Measurements from ENCODE around the gene FOXD3. TPM values are rescaled to one million over a fixed set of nuclear protein-coding genes. Genes with fewer than 3 reads are reported as not detected.

FOXD3 gene
- total RNA-seq, 2 donors from 2014 or later: 0.82 to 2.9 TPM

GRCh38 chr1:63304410-63304809 is 18.0 kb upstream of the FOXD3 start:
- Histone ChIP-seq H3K4me1 (replicated peaks) (no peaks in the 10 kb centered on the region), H3K9me3 (no peaks in the 10 kb centered on the region)

GRCh38 chr1:63305043-63305442 is 17.3 kb upstream of the FOXD3 start:
- TF ChIP-seq POLR2A (IDR thresholded peaks at IDR 0.05) (no peak), POLR2AphosphoS5 (IDR thresholded peaks at IDR 0.05) (no peak), CTCF (IDR thresholded peaks at IDR 0.05) (no peak)

More at GRCh38 chr1:63304410-63304809, 18.0 kb upstream of the FOXD3 start:
- no peaks in the 10 kb centered on the region for H3K36me3 ChIP-seq
- no peak for DNase-seq (ENCODE audit: low spot score)
- H3K27ac ChIP-seq: no peak overlapping the region
- no peaks in the 10 kb centered on the region for H3K27me3 ChIP-seq (replicated peaks; ENCODE audit: insufficient read depth)
- TF ChIP-seq POLR2A (IDR thresholded peaks at IDR 0.05) (no peak), CTCF (IDR thresholded peaks at IDR 0.05) (no peak), POLR2AphosphoS5 (IDR thresholded peaks at IDR 0.05) (no peak)
- intact Hi-C loops (cut with DNase I): no loop called here
- WGBS: 39% methylated on average over 2 of the region's 2 CpGs
- H3K4me3 ChIP-seq: no peak overlapping the region

GRCh38 chr1:63307196-63307794 is 15.1 kb upstream of the FOXD3 start:
- intact Hi-C loops (cut with DNase I): no loop called here
- Histone ChIP-seq H3K27ac (no peak overlapping the region), H3K4me3 (no peak overlapping the region), H3K4me1 (replicated peaks) (no peaks in the 10 kb centered on the region), H3K9me3 (no peaks in the 10 kb centered on the region), H3K36me3 (no peaks in the 10 kb centered on the region), H3K27me3 (replicated peaks; ENCODE audit: insufficient read depth) (no peaks in the 10 kb centered on the region)
- no peak for TF ChIP-seq CTCF (IDR thresholded peaks at IDR 0.05)
- no peak for TF ChIP-seq POLR2A (IDR thresholded peaks at IDR 0.05)
- no peak for TF ChIP-seq POLR2AphosphoS5 (IDR thresholded peaks at IDR 0.05)
- DNase-seq (ENCODE audit: low spot score): no peak
- WGBS: 82% methylated on average over 1 of the region's 1 CpG

More at GRCh38 chr1:63305043-63305442, 17.3 kb upstream of the FOXD3 start:
- H3K27me3 ChIP-seq (replicated peaks; ENCODE audit: insufficient read depth): no peaks in the 10 kb centered on the region
- DNase-seq (ENCODE audit: low spot score): no peak
- H3K9me3 ChIP-seq: no peaks in the 10 kb centered on the region
- no peaks in the 10 kb centered on the region for H3K36me3 ChIP-seq
- no peak overlapping the region for H3K4me3 ChIP-seq
- no peaks in the 10 kb centered on the region for H3K4me1 ChIP-seq (replicated peaks)
- intact Hi-C loops (cut with DNase I): no loop called here
- no peak overlapping the region for H3K27ac ChIP-seq

- H3K27ac ChIP-seq: no peak overlapping the region
- intact Hi-C loops (cut with DNase I): no loop called here
Measured at GRCh38 chr1:63316598-63316983, 5.8 kb upstream of the FOXD3 start.

More at GRCh38 chr1:63316598-63316983, 5.8 kb upstream of the FOXD3 start:
- WGBS: 37% methylated on average over 21 of the region's 24 CpGs
- Histone ChIP-seq H3K4me3 (no peak overlapping the region), H3K9me3 (no peaks in the 10 kb centered on the region), H3K36me3 (no peaks in the 10 kb centered on the region), H3K4me1 (replicated peaks) (peaks cover 6% of the 10 kb centered on the region), H3K27me3 (replicated peaks; ENCODE audit: insufficient read depth) (peaks cover 43% of the 10 kb centered on the region)
- TF ChIP-seq CTCF (IDR thresholded peaks at IDR 0.05) (no peak), POLR2A (IDR thresholded peaks at IDR 0.05) (no peak), POLR2AphosphoS5 (IDR thresholded peaks at IDR 0.05) (no peak)
- no peak for DNase-seq (ENCODE audit: low spot score)

Data from prostate gland (tissue), 2 donors.